HCT116 (cell line): Measurements from ENCODE around the gene LGALS7. TPM values are rescaled to one million over a fixed set of nuclear protein-coding genes. Genes with fewer than 3 reads are reported as not detected.

Experiments
- ATAC-seq: fragments of 200-7000 bp; cut with Tn5 transposase; 2 replicates; pipeline ENCODE4 v1.9.1; 2020; ENCODE audit warnings: mild to moderate bottlenecking, moderate library complexity
- BruUV-seq: library from RNA; stranded (reverse); fragments of 400-500 nt; replicated peaks from 2 replicates; lab custom pipeline; 2021; lab: Mats Ljungman, UMichigan
- CTCF ChIA-PET: fragments of 300-600 bp; sonication (Branson Sonifier 250); formaldehyde crosslinking; loops from one replicate; lab custom pipeline; 2021; ENCODE audit warnings: antibody characterized with exemption; lab: Charles Lee
- POLR2A ChIA-PET: fragments of 300-600, 350-600 bp; sonication (Branson Sonifier 250); formaldehyde crosslinking; loops from one replicate; lab custom pipeline; 2021; ENCODE audit warnings: antibody characterized with exemption; lab: Charles Lee
- RAD21 ChIA-PET, 2 experiments: fragments of 300-600 bp; sonication (Branson Sonifier 250); formaldehyde crosslinking; loops; one replicate each; lab custom pipeline; 2023; ENCODE audit warnings: low total read pairs in 2 of 2; ENCODE audit not compliant: uncharacterized antibody in 2 of 2, unreplicated experiment in 2 of 2, low non-redundant PET in 1 of 2; lab: Charles Lee
- DNase-seq: peaks from one replicate; pipeline ENCODE4 v3.0.0-alpha.2; 2010; ENCODE audit warnings: low read depth, low spot score
- H2AFZ ChIP-seq: fragments of 200-600 bp; shearing (Covaris generic), sonication (generic); 2 replicates; pipeline ENCODE4 v1.6.1; 2017; ENCODE audit warnings: low read depth, mixed run types, mixed read lengths, antibody characterized with exemption, low read length; ENCODE audit not compliant: poor library complexity, severe bottlenecking
- H3K27ac ChIP-seq: 2 replicates; pipeline ENCODE4 v1.5.1; 2012; ENCODE audit warnings: low read depth, low read length
- H3K27me3 ChIP-seq: fragments of 200-600 bp; sonication (generic); 2 replicates; pipeline ENCODE4 v1.6.1; 2016; ENCODE audit warnings: mixed run types, low read length, mixed read lengths; ENCODE audit not compliant: insufficient read depth
- H3K36me3 ChIP-seq, 2 experiments: fragments of 200-500 bp in 1 of 2; fragments of 200-600 bp in 1 of 2; sonication (Bioruptor generic) in 1 of 2; sonication (generic) in 1 of 2; 2 replicates each; pipeline versions ENCODE4 v1.5.1 to v1.6.1; 2014 to 2016; ENCODE audit warnings: low read length in 2 of 2, inconsistent platforms in 1 of 2, mixed read lengths in 1 of 2, mixed run types in 1 of 2; ENCODE audit not compliant: insufficient read depth in 2 of 2, control insufficient read depth in 1 of 2
- H3K4me1 ChIP-seq, 2 experiments: fragments of 200-600 bp in 1 of 2; sonication (generic) in 1 of 2; 2 replicates each; pipeline versions ENCODE4 v1.5.1 to v1.6.1; 2012 to 2017; ENCODE audit warnings: low read length in 2 of 2, inconsistent platforms in 1 of 2, mild to moderate bottlenecking in 1 of 2, mixed read lengths in 1 of 2, mixed run types in 1 of 2, moderate library complexity in 1 of 2; ENCODE audit not compliant: insufficient read depth in 2 of 2, control insufficient read depth in 1 of 2
- H3K4me2 ChIP-seq: fragments of 200-600 bp; sonication (generic); 2 replicates; pipeline ENCODE4 v1.6.1; 2017; ENCODE audit warnings: mixed run types, low read length, mixed read lengths
- H3K4me3 ChIP-seq, 2 experiments: fragments of 200-600 bp in 1 of 2; sonication (generic) in 1 of 2; replicated peaks in 1 of 2; 2 replicates each; pipeline ENCODE4 v1.5.1; 2011 to 2016; ENCODE audit warnings: low read length in 2 of 2, control low read depth in 1 of 2, low read depth in 1 of 2, mild to moderate bottlenecking in 1 of 2, mixed read lengths in 1 of 2, mixed run types in 1 of 2
- H3K79me2 ChIP-seq: fragments of 200-600 bp; sonication (generic); 2 replicates; pipeline ENCODE4 v1.6.1; 2017; ENCODE audit warnings: mild to moderate bottlenecking, mixed run types, low read length, moderate library complexity, mixed read lengths; ENCODE audit not compliant: insufficient read depth
- H3K9ac ChIP-seq: fragments of 200-600 bp; sonication (generic); 2 replicates; pipeline ENCODE4 v1.6.1; 2016; ENCODE audit warnings: low read length, mixed read lengths
- H3K9me2 ChIP-seq: fragments of 200-600 bp; sonication (generic), shearing (Covaris generic); 2 replicates; pipeline ENCODE4 v1.6.1; 2017; ENCODE audit warnings: mixed run types, mild to moderate bottlenecking, moderate library complexity; ENCODE audit not compliant: insufficient read depth
- H3K9me3 ChIP-seq, 2 experiments: fragments of 200-500 bp in 1 of 2; fragments of 200-600 bp in 1 of 2; sonication (Bioruptor generic) in 1 of 2; sonication (generic) in 1 of 2; 2 replicates each; pipeline ENCODE4 v1.6.1; 2014 to 2017; ENCODE audit warnings: low read length in 2 of 2, mixed read lengths in 2 of 2, inconsistent platforms in 1 of 2, low read depth in 1 of 2, mild to moderate bottlenecking in 1 of 2, mixed run types in 1 of 2, moderate library complexity in 1 of 2; ENCODE audit not compliant: control insufficient read depth in 1 of 2, insufficient read depth in 1 of 2
- H4K20me1 ChIP-seq: fragments of 200-600 bp; sonication (generic), shearing (Covaris generic); 2 replicates; pipeline ENCODE4 v1.6.1; 2017; ENCODE audit warnings: mixed run types, mild to moderate bottlenecking, moderate library complexity; ENCODE audit not compliant: insufficient read depth
- CEBPB ChIP-seq: IDR thresholded peaks from 2 replicates; pipeline ENCODE4 v1.6.1; 2012; ENCODE audit warnings: low read depth
- CTCF ChIP-seq, 3 experiments: fragments of 200-600 bp in 1 of 3; sonication (generic) in 1 of 3; IDR thresholded peaks in 2 of 3; conservative IDR thresholded peaks in 1 of 3; 2 replicates each; pipeline ENCODE4 v1.5.1; 2012 to 2017; ENCODE audit warnings: low read depth in 2 of 3, low read length in 2 of 3, antibody characterized with exemption in 1 of 3, borderline replicate concordance in 1 of 3, control low read depth in 1 of 3, mild to moderate bottlenecking in 1 of 3, mixed read lengths in 1 of 3, mixed run types in 1 of 3, moderate library complexity in 1 of 3; ENCODE audit not compliant: insufficient read depth in 1 of 3
- EGR1 ChIP-seq: IDR thresholded peaks from 2 replicates; pipeline ENCODE4 v1.6.1; 2012; ENCODE audit warnings: low read depth
- ELF1 ChIP-seq: IDR thresholded peaks from 2 replicates; pipeline ENCODE4 v1.6.1; 2012; ENCODE audit warnings: low read depth, borderline replicate concordance
- EZH2 ChIP-seq: fragments of 200-600 bp; sonication (generic); IDR thresholded peaks from 2 replicates; pipeline ENCODE4 v1.6.1; 2017; ENCODE audit warnings: antibody characterized with exemption, mixed run types
- EZH2phosphoT487 ChIP-seq: fragments of 200-600 bp; IDR thresholded peaks from 2 replicates; pipeline ENCODE4 v1.6.1; 2018; ENCODE audit warnings: antibody characterized with exemption, borderline replicate concordance
- JUND ChIP-seq: IDR thresholded peaks from 2 replicates; pipeline ENCODE4 v1.6.1; 2012
- MAX ChIP-seq: IDR thresholded peaks from 2 replicates; pipeline ENCODE4 v1.6.1; 2012
- POLR2A ChIP-seq: IDR thresholded peaks from 2 replicates; pipeline ENCODE4 v1.7.0; 2011; ENCODE audit warnings: borderline replicate concordance; ENCODE audit not compliant: insufficient read depth, insufficient read length; ENCODE audit errors: extremely low read depth
- POLR2AphosphoS5 ChIP-seq: IDR thresholded peaks from 2 replicates; pipeline ENCODE4 v1.6.1; 2011; ENCODE audit warnings: mild to moderate bottlenecking, low read depth, low read length, moderate library complexity
- REST ChIP-seq: IDR thresholded peaks from 2 replicates; pipeline ENCODE4 v1.6.1; 2012; ENCODE audit warnings: low read depth
- YY1 ChIP-seq: IDR thresholded peaks from 2 replicates; pipeline ENCODE4 v1.6.1; 2011; ENCODE audit warnings: low read length, low read depth, moderate library complexity, mild to moderate bottlenecking; ENCODE audit not compliant: insufficient replicate concordance; ENCODE audit errors: extremely low read depth
- intact Hi-C: fragments of 100-400 bp; cut with micrococcal nuclease; formaldehyde crosslinking; loops from 2 replicates; pipeline ENCODE4 v1.10.0; 2022
- total RNA-seq: library from RNA; stranded (reverse); gene quantifications from one replicate; pipeline ENCODE4 v1.2.1, GENCODE V29; 2021; ENCODE audit not compliant: unreplicated experiment
- TF ChIP-seq, protein P1 (sequence below): IDR thresholded peaks from 2 replicates; pipeline ENCODE4 v1.6.1; 2012

Gene LGALS7
- total RNA-seq, 1 experiment from 2014 or later = not detected

DNA sequence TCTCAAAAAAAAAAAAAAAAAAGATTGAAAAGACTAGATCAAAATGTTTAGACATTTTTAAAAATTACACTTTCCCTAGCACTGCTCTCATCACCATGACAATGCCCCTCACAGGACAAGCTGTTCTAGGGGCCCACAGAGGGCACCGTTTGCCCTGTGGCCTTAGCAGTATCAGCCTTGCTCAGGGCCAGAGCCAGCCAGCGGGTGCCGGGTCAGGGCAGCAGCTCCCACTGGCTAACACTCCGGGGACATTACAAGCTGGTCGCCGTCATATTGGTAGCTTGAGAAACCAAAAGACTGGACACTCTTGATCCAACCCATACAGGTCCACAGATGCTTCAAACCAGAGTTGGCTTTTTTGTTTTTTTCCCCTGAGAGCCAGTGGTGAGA, 47.0 kb downstream of the LGALS7 start:
- ChIA-PET RAD21 (no interaction called here), CTCF (no interaction called here), POLR2A (no interaction called here)
- no peaks in the 10 kb centered on the region for H3K9me3 ChIP-seq
- no TSS peak for BruUV-seq
- no peak overlapping the region for H2AFZ ChIP-seq
- H4K20me1 ChIP-seq = no peaks in the 10 kb centered on the region
- H3K79me2 ChIP-seq = peaks cover 8% of the 10 kb centered on the region; the same call in 1 of the 2 replicates
- H3K4me1 ChIP-seq = peaks cover 0 to 6% of the 10 kb centered on the region in 2 experiments; a peak in 1 of 4 replicates
- intact Hi-C loops = no loop called here
- no peak overlapping the region for H3K4me3 ChIP-seq
- no peaks in the 10 kb centered on the region for H3K27me3 ChIP-seq
- no peak overlapping the region for H3K9ac ChIP-seq
- H3K36me3 ChIP-seq = peaks cover 22 to 78% of the 10 kb centered on the region in 2 experiments; a peak in 3 of 4 replicates
- no peak for ATAC-seq
- H3K9me2 ChIP-seq = no peaks in the 10 kb centered on the region
- H3K4me2 ChIP-seq = no peak overlapping the region
- TF ChIP-seq POLR2AphosphoS5 (0 out of 2 replicates have a peak, but pooled peaks have one; percentile 14), MAX (no peak), YY1 (no peak), EZH2phosphoT487 (no peak)
- H3K27ac ChIP-seq = no peak overlapping the region
- DNase-seq = no peak

DNA sequence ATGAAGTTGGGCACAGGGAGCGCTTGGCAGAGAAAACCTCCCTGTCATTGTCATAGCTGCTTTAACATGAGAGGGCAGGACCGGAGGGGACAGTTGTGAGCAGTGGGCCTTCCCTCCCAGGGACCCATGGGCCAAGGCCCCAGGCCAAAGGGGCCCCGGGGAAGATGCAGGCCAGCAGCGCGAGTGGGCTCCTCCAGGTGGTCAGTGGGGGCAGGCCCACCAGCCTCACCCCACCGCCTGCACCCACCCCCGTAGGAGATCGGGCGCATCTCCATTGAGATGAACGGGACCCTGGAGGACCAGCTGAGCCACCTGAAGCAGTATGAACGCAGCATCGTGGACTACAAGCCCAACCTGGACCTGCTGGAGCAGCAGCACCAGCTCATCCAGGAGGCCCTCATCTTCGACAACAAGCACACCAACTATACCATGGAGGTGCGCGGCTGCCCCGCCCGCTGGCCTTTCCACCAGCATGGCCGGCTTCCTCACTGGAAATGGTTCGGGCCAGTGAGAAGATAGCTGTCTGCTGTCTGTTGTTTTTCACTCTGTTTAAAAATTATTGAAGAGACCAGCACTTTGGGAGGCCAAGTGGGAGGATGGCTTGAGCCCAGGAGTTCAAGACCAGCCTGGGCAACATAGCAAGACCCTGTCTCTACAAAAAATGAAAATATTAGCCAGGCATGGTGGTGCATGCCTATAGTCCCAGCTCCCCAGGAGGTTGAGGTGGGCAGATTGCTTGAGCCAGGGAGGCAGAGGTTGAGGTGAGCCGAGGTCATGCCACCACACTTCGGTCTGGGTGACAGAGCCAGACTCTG, 47.6 kb downstream of the LGALS7 start:
- DNase-seq (no peak), ATAC-seq (no peak)
- Histone ChIP-seq H3K36me3 (peaks cover 22 to 83% of the 10 kb centered on the region in 2 experiments; a peak in 3 of 4 replicates), H3K27ac (no peak overlapping the region), H3K9me3 (no peaks in the 10 kb centered on the region), H4K20me1 (no peaks in the 10 kb centered on the region), H2AFZ (no peak overlapping the region), H3K9ac (no peak overlapping the region), H3K4me1 (peaks cover 0 to 2% of the 10 kb centered on the region in 2 experiments; a peak in 1 of 4 replicates), H3K79me2 (peaks cover 8% of the 10 kb centered on the region; the same call in 1 of the 2 replicates), H3K9me2 (no peaks in the 10 kb centered on the region), H3K4me3 (no peak overlapping the region), H3K27me3 (no peaks in the 10 kb centered on the region), H3K4me2 (no peak overlapping the region)
- ChIA-PET RAD21 (no interaction called here), POLR2A (no interaction called here), CTCF (no interaction called here)
- no TSS peak for BruUV-seq
- intact Hi-C loops = no loop called here
- TF ChIP-seq, protein P1, sequence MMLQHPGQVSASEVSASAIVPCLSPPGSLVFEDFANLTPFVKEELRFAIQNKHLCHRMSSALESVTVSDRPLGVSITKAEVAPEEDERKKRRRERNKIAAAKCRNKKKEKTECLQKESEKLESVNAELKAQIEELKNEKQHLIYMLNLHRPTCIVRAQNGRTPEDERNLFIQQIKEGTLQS = no peak
- TF ChIP-seq EZH2phosphoT487 = no peak
- no peak for TF ChIP-seq CTCF (IDR thresholded peaks at IDR 0.05 in 2 of 3, conservative IDR thresholded peaks at IDR 0.05 in 1 of 3; ENCODE audit: borderline replicate concordance in 1 of 3, insufficient read depth in 1 of 3, low read depth in 2 of 3, low read length in 2 of 3)
- TF ChIP-seq REST = no peak
- no peak for TF ChIP-seq EGR1
- no peak for TF ChIP-seq CEBPB
- no peak for TF ChIP-seq JUND
- TF ChIP-seq EZH2 = no peak
- TF ChIP-seq POLR2A = no peak
- no peak for TF ChIP-seq ELF1
- no peak for TF ChIP-seq YY1
